ENCODE results near the gene GPR61.

Gene GPR61

DNA sequence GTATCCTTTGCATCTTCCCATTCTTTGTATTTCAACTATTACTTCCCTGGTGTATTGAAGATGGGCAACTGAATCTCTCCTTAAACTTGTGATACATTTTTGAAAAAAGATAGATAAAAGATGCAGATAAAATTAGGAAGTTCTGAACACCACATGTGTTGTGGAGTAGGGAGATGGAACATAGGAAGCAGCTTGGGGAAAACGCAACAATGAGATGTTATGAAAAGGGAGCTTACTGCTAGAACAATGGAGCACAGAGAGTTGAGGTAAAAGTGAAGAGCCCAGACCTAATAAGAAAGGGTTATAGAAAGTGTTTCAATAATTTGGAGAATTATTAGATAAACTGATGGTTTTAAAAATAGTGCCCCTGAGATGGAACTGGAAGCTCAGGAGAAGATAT lies 29.7 kb downstream of the GPR61 start:
- TF ChIP-seq CTCF (IDR thresholded peaks at IDR 0.05; ENCODE audit: insufficient read depth, low read length) (no peak), GABPA (IDR thresholded peaks at IDR 0.05; ENCODE audit: low read depth) (no peak), POLR2AphosphoS5 (IDR thresholded peaks at IDR 0.05; ENCODE audit: low read depth) (no peak)
- TF ChIP-seq, protein P1, sequence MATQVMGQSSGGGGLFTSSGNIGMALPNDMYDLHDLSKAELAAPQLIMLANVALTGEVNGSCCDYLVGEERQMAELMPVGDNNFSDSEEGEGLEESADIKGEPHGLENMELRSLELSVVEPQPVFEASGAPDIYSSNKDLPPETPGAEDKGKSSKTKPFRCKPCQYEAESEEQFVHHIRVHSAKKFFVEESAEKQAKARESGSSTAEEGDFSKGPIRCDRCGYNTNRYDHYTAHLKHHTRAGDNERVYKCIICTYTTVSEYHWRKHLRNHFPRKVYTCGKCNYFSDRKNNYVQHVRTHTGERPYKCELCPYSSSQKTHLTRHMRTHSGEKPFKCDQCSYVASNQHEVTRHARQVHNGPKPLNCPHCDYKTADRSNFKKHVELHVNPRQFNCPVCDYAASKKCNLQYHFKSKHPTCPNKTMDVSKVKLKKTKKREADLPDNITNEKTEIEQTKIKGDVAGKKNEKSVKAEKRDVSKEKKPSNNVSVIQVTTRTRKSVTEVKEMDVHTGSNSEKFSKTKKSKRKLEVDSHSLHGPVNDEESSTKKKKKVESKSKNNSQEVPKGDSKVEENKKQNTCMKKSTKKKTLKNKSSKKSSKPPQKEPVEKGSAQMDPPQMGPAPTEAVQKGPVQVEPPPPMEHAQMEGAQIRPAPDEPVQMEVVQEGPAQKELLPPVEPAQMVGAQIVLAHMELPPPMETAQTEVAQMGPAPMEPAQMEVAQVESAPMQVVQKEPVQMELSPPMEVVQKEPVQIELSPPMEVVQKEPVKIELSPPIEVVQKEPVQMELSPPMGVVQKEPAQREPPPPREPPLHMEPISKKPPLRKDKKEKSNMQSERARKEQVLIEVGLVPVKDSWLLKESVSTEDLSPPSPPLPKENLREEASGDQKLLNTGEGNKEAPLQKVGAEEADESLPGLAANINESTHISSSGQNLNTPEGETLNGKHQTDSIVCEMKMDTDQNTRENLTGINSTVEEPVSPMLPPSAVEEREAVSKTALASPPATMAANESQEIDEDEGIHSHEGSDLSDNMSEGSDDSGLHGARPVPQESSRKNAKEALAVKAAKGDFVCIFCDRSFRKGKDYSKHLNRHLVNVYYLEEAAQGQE (IDR thresholded peaks at IDR 0.05; ENCODE audit: insufficient replicate concordance, low read depth): no peak
- no peak for DNase-seq (ENCODE audit: low read depth in 1 of 2, low spot score in 1 of 2)
- Histone ChIP-seq H3K27me3 (ENCODE audit: insufficient read depth, poor library complexity, severe bottlenecking) (no peaks in the 10 kb centered on the region), H3K27ac (replicated peaks) (no peak overlapping the region), H3K4me3 (replicated peaks; ENCODE audit: insufficient read depth, low read length) (no peak overlapping the region)

GRCh38 chr1:109570414-109570813 lies 30.7 kb downstream of the GPR61 start:
- TF ChIP-seq, protein P1 (IDR thresholded peaks at IDR 0.05; ENCODE audit: insufficient replicate concordance, low read depth): no peak
- TF ChIP-seq SPI1 (IDR thresholded peaks at IDR 0.05; ENCODE audit: borderline replicate concordance, low read depth): no peak
- TF ChIP-seq POLR2AphosphoS5 (IDR thresholded peaks at IDR 0.05; ENCODE audit: low read depth): no peak
- no peak for TF ChIP-seq CTCF (IDR thresholded peaks at IDR 0.05; ENCODE audit: insufficient read depth, low read length)
- TF ChIP-seq GABPA (IDR thresholded peaks at IDR 0.05; ENCODE audit: low read depth): no peak
- no peak for DNase-seq (ENCODE audit: low read depth in 1 of 2, low spot score in 1 of 2)
- no peak overlapping the region for H3K27ac ChIP-seq (replicated peaks)
- no peaks in the 10 kb centered on the region for H3K27me3 ChIP-seq (ENCODE audit: insufficient read depth, poor library complexity, severe bottlenecking)
- no peak overlapping the region for H3K4me3 ChIP-seq (replicated peaks; ENCODE audit: insufficient read depth, low read length)

DNA sequence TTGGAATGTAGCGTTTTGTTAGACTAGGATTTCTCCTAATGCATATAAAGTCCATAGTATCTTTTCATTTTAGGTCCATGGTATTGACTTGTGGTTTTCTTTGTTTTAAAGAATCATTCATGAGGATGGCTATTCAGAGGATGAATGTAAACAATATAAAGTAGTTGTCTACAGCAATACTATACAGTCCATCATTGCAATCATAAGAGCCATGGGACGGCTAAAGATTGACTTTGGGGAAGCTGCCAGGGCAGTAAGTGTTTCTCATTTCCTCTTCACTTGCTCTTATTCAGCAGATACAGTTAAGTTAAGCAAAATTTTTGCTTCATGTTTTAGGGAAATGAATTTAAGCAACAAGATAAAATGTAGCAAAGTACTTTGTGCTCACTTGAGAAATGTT lies 34.1 kb downstream of the GPR61 start:
- peak in 1 of 2 experiments; percentile 69 for DNase-seq (ENCODE audit: low read depth in 1 of 2, low spot score in 1 of 2)
- TF ChIP-seq POLR2AphosphoS5 (IDR thresholded peaks at IDR 0.05; ENCODE audit: low read depth) (no peak), SPI1 (IDR thresholded peaks at IDR 0.05; ENCODE audit: borderline replicate concordance, low read depth) (peak; percentile 78; the same call in 1 of the 2 replicates)
- Histone ChIP-seq H3K27ac (replicated peaks) (peak overlapping the region; percentile 49), H3K27me3 (ENCODE audit: insufficient read depth, poor library complexity, severe bottlenecking) (no peaks in the 10 kb centered on the region), H3K4me3 (replicated peaks; ENCODE audit: insufficient read depth, low read length) (no peak overlapping the region)

DNA sequence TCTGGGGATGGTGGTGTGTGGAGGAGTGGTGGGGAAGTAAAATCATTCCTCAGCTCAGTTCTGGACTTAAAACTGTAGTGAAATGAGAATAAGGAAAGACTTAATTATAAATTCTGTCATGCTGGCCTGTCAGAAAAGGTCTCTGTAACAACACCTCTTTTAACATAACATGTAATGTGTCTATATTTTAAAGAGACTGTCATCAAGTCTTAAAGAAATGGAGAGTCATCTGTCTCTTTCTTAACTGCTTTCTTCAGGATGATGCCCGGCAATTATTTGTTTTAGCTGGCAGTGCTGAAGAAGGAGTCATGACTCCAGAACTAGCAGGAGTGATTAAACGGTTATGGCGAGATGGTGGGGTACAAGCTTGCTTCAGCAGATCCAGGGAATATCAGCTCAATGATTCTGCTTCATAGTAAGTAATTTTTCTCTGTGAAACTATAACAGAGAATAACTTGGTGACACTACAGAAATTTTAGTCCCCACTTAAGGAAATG lies 39.3 kb downstream of the GPR61 start:
- Histone ChIP-seq H3K27ac (replicated peaks) (no peak overlapping the region), H3K27me3 (ENCODE audit: insufficient read depth, poor library complexity, severe bottlenecking) (no peaks in the 10 kb centered on the region), H3K4me3 (replicated peaks; ENCODE audit: insufficient read depth, low read length) (no peak overlapping the region)
- DNase-seq (ENCODE audit: low read depth in 1 of 2, low spot score in 1 of 2): no peak
- TF ChIP-seq POLR2AphosphoS5 (IDR thresholded peaks at IDR 0.05; ENCODE audit: low read depth) (no peak), CTCF (IDR thresholded peaks at IDR 0.05; ENCODE audit: insufficient read depth, low read length) (no peak), SPI1 (IDR thresholded peaks at IDR 0.05; ENCODE audit: borderline replicate concordance, low read depth) (no peak), GABPA (IDR thresholded peaks at IDR 0.05; ENCODE audit: low read depth) (no peak)
- TF ChIP-seq, protein P1 (IDR thresholded peaks at IDR 0.05; ENCODE audit: insufficient replicate concordance, low read depth): no peak

All from HL-60 (cell line).